HG03378 (cell line): ENCODE measurements around the gene UBE2H.
A peak's percentile ranks its signal among the peaks of the same experiment; 100 is the strongest.
"Not testable (repeated sequence)": the region's sequence is repeated elsewhere in the genome, so short reads cannot be mapped to it uniquely, and the experiment has no call there.

Experiments
- ATAC-seq: cut with Tn5 transposase; IDR thresholded peaks from one replicate; pipeline ENCODE4 v1.9.1; 2021; ENCODE audit warnings: mild to moderate bottlenecking, moderate library complexity; ENCODE audit not compliant: unreplicated experiment

UBE2H gene

DNA sequence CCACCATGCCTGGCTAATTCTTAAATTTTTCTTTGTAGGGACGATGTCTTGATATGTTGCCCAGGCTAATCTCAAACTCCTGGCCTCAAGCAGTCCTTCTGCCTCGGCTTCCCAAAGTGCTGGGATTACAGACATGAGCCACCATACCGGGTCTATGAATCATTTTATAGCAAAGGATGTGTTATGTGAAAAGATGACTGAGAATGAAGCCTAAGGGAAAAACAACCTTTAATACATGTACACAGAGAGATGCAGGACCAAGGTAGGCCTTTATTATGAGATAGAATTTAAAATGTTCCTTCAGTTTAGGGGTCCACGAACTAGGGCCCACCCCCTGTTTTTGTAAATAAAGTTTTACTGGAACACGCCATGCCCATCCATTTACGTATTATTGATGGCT, 41.0 kb downstream of the UBE2H start:
- ATAC-seq = no peak

DNA sequence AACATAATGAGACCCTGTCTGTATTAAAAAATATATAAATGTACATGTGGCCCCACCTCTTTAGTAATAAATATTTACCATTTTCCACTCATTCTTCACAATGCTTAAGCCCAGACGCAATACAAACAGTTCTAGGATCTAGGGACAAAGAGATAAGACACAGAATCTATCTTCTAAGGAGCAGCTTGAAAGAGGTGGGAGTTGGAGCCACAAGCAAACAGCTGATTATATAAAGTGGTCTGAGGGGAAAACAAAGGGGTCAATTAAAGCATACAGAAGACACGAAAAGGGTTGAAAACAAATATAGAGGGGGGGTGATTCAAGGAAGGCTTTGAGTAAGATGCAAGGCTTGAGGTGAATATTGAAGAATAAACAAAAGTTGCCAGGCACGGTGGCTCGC, 43.1 kb downstream of the UBE2H start:
- no peak for ATAC-seq

DNA sequence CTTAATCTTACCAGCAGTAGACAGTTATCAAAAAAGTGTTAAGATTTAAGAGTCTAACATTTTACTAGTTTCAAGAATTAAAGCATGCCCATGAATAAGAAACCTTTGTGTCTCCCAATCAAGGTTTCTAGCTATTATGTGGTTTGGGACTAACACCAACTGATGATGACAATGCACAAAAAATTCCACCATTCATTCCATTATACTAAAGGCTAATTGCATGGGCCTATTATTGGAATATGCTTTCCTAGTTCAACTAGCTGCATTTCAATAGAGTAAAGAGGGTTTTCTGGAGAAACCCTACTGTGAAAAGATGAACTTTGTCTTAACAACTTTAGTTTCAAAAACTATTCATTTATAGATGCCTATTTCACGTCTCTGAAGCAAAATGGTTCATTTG, 44.6 kb downstream of the UBE2H start:
- no peak for ATAC-seq

DNA sequence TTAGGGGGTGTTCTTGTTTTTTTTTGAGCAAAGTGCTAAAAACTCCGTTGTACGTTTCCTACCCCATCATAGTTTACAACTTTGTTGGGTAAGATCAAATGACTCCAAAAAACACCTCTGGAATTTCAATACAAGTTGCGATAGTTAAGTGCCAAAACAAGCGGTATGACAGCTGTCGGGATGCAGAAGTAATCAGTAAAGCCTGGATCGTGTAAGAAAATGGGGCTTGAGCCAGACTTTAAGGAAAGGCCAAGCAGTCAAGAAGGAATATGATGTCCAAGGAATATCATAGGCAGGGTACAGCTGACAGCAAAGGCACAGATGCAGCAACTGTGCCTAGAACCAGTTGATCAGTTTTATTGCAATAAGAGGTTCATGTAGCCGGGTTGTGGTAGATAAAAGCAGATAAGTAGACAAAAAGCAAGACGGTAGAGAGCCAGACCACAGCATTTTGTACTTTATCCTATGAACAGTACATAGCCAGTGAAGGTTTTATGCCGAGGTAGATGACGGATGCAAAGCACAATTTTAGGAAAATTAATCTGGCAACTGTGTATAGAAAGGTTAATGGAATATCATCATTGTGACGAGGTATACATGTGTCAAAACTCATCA, 45.5 kb downstream of the UBE2H start:
- no peak for ATAC-seq

DNA sequence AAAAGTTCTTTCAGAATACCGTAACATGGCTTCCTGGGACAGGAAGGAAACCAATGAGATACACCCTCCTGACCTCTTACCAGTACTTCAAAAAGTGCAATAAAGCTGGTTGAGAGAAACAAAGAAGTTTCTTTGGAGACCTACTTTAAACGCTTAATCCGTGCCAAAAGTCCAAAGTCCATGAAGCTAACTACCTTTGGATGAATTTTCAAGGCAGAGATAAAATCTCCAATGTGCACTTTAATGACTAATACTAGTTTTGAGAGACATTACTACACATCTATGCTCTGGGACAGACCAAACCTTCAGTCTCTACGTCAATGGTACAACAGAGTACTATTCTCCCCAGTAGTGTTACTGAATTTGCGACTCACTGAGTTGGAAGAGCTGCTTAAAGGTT, 46.1 kb downstream of the UBE2H start:
- ATAC-seq = no peak

DNA sequence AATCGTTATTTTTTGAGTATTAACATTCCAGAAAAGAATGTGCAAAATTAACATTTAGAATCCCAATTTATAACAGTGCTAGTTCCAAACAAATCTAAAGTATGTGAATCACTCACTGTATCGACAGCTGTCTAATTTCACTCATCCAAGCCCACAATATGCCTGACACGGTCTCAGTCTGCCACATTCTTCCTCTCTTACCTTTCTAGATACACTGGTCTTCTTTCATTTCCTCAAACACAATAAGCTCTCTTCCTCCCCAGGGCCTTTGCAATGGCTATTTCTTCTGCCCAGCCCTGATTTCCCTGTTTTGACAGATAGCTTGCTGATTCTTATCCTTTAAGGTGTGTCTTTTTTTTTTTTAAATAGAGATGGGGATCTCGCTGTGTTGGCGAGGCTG, 48.8 kb downstream of the UBE2H start:
- peak; percentile 62 for ATAC-seq

DNA sequence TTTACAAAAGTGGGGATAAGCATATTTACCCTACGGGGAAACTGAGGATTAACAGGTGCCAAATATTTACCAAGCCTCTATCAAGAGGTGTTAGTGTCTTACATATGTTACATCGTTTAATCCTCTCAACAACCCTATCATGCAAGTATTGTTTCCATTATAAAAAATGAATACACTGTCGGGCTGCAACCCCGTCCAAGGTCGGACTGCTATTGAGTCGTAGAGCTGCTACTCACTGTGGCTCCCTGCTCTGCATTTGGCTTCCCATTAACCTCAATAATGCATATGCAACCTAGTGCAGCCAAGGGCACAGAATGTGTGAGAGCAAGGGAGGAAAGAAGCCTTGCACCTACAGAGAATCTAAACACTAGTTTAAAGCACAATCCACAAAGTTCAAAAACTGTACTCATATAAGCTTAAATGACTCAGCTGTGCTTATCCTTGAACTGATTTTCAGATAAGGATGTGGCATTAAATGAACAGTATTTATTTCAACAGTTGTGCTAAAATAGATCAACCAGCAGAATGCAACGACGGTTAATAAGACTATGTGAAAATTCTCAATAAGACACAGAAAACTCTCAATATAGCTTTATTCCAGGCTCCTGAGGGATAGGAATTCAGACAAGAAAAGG, 49.9 kb downstream of the UBE2H start:
- no peak for ATAC-seq

DNA sequence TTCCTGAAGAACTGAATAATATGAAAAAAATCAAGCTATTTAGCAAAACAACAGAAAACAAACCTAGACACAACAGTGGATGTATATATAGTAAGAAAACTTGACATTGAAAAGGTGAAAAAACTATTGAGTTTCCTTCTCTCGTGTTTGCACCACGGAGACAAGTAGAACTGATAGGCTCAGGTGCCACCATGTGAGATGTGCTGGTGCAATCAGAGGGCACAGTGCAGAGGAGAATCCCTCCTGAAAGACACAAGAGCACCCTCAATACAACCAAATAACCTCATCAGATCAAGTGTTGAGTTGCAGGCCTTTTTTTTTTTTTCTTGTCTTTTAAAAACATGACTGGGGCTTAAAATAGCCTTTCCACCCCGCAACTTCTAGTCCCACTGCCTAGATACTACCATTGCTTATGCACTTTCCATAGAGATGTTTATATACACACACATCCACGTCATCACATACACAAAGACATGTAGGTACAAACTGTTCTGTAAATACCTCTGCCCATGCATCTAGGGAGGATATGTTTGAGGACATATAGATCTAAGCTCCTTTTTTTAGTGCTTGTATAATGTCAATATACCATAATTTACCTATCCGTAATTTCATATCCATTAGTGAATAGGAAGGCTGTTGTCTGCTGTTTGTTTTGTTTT, 54.1 kb downstream of the UBE2H start:
- no peak for ATAC-seq

DNA sequence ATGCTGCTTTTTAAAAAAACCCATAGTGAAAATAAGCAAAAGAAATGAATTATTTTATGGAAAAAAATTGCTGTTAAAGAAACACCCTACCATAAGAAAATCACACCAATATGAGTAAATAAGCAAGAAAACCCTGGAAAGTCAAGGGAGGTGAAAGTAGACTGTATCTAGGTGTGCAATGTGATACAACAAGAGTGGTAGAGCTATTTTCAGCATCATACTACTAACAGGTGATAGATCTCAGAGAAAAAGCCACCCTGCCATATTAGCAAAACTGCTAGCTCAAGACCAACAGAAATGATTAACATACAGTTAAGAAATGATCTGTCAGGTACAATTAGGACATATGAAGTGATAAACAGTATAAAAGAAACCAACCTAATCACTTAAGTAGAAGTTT, 54.8 kb downstream of the UBE2H start:
- no peak for ATAC-seq

DNA sequence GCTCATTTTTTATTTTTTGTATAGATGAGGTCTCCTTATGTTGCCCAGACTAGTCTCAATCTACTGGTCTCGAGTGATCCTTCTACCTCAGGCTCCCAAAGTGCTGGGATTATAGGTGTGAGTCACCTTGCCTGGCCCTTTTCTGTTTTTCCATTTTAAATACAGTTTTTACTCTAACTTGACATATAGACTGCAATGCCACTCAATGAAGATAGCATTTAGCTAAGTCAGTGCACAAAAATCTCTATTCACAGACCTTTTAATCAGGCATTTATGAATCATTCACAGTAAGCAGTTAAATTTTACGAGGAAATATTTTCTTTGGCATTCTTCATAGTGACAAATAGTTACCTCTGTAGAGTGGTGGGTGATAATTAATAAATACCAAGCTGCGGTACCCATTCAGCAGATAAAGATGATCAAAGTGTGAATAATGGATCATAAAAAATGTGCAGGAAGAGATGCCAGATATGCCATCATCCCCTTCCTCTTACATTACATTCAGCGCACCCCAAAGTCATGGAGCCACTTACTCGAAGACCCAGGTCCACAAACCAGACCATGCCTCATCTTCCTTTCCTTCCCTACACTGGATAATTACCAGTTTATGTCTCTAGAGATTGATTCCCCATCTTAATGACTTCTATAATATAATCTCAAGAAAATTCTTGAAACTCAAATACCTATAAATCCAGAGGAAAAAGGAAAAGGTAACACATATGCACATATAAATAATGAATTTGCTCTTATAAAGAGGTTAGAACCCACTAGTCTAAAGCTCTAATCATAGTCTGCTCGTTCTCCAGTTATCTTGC, 56.0 kb downstream of the UBE2H start:
- no peak for ATAC-seq

DNA sequence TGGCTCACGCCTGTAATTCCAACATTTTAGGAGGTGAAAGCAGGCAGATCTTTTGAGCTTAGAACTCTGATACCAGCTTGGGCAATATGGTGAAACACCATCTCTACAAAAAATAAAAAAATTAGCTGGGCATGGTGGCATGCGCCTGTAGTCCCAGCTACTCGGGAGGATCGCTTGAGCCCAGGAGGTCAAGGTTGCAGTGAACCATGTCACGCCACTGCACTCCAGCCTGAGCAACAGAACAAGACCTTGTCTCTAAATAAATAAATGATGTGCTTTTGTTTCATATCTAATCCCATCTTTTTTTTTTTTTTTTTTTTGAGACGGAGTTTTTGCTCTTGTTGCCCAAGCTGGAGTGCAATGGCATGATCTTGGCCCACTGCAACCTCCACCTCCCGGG, 58.6 kb downstream of the UBE2H start:
- not testable (repeated sequence) for ATAC-seq

DNA sequence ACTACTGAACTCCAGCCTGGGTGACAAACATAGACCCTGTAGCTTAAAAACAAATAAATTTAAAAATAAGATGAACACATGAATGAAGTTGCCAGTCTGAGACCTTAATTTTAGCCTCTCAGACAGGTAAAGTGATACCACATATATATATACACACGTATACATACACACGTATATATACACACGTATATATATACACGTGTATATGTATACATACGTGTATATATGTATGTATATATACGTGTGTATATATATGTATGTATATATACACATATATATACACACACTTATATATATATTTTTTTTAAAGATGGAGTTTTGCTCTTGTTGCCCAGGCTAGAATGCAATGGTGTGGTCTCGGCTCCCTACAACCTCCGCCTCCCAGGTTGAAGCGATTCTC, 62.7 kb downstream of the UBE2H start:
- ATAC-seq = no peak

DNA sequence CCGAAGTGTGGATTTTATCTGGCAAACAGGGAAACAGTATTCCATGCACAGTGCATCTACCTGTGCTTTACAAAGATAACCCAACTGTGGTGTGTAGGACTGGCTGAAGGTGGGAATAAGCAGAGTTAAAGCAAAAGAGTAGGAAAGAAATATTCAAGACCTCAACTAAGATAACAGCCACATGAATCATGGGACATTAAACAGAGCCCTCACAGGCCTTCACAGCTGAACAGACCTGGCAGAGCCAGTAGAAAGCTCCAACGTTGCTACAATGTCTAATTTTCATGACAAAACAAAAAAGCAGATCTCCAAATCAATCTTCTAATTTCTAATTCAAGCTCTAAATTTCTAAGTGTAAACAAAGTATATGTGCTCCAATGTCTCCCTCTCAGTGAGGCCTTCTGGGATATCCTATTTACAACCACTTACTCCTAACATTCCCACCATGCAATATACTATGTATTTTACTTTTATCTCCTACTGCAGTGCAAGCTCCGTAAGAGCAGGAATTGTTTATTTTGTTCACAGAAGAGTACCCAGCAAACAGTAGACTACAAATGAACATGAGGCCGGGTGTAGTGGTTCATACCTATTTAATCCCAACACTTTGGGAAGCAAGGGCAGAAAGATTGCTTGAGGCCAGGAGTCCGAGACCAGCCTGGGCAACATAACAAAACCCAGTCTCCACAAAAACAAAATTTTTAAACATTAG, 63.5 kb downstream of the UBE2H start:
- ATAC-seq = no peak

DNA sequence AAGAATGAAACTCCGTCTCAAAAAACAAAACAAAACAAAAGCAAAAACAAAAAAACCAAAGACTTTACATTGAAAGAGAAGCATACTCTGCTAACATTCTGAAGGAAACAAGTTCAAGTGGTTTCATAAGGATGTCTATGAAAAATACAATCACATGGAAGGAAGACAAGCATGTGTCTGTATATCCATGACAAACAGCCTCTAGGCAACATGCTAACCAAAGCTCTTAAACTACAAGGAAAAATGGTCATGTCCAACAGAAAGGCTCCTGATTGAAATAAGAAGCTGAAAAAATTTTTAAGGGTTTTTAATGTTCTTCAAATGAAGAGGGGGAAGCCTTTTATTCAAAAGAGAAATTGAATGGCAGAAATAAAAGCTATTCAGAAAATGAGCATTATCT, 64.9 kb downstream of the UBE2H start:
- no peak for ATAC-seq

DNA sequence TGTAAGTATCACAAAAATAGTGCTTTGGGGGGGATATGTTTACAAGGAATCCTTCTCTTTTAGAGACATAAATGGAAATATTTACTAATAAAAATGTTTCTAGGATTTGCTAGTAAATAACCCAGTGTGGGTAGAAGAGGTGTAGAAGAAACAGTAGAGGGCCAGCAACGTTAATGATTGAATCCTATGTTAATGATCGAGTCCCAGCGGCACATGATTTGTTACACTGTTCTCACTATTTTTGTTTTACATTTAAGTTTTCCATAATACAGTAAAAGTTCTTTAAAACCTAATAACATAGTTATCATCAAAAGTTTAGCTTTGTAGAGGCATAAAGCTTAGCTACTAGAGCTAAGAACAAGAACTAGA, 66.0 kb downstream of the UBE2H start:
- no peak for ATAC-seq

DNA sequence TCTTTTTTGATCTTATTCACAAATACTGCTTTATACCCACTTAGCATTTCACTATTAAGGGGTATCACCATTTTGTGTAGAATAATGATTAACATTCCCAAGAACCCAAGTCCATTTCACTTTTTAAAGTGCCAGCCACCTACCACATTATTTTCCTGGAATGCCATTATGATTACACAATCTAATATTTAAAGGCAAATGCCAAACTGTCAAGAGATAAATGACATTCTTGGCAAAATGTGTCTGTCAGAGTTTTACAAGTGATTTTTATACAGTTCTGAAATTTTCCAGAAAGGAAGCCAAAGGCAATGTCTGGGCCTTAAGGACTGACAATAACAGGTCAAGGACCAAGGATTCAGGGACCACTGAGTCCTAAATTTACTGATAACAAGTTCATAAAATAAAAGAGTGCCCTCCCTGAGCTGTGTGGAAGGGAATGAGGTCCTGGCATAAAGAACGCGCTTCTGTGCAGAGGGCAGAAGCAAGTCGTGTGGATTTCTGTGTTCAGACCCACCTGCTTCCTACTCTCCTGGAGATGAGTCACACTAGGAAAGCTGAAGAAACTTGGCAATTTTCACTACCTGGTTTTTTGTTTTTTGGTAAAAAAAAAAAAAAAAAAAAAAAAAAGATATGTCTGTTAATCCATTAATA, 66.5 kb downstream of the UBE2H start:
- no peak for ATAC-seq

DNA sequence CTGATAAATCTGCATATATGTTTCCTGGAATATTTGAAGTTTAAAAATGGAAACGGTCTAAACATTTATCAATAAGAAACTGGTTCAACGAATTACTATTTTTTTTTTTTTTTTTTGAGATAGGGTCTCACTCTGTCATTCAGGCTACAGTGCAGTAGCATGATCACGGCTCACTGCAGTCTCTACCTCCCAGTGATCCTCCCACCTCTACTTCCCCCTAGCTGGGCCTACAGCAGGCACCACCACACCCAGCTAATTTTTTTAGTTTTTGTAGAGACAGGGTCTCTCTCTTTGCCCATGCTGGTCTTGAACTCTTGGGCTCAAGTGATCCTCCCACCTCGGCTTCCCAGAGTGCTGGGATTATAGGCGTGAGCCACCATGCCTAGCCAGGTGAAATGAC, 68.3 kb downstream of the UBE2H start:
- no peak for ATAC-seq

DNA sequence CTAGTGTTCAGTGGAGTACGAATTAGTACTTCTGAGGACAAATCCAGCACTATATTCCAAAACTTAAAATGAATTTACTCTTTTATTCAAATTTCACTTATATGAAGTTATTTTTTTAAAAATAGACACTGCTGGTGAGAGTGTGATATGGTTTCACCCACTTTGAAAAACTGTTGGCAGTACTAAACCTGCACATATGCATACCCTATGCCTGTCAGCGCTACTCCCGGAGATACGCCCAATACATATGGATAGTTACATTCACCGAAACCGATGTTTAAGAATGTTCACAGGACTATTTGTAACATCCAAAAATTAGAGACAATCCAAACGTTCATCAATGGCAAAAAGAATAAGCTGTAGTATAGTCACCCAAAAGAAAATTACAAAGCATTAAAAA, 69.6 kb downstream of the UBE2H start:
- no peak for ATAC-seq

DNA sequence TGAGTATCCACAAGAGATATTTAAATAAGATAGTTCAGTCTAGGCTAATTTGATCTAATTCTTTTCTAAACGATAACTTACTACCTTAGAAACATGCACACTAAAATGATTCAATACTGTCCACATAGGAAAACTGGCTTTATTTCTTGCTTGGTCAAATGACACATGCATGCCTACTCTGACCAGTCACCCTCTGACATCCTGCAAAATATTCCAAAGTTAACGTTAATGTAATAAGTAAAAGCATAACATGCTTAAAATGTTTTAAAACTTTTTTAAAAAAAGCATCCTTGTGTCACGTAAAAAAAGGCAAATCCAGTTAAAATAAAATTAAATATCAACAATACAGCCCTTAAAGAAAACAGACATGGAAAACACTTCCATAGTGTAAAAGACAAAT, 70.2 kb downstream of the UBE2H start:
- no peak for ATAC-seq

DNA sequence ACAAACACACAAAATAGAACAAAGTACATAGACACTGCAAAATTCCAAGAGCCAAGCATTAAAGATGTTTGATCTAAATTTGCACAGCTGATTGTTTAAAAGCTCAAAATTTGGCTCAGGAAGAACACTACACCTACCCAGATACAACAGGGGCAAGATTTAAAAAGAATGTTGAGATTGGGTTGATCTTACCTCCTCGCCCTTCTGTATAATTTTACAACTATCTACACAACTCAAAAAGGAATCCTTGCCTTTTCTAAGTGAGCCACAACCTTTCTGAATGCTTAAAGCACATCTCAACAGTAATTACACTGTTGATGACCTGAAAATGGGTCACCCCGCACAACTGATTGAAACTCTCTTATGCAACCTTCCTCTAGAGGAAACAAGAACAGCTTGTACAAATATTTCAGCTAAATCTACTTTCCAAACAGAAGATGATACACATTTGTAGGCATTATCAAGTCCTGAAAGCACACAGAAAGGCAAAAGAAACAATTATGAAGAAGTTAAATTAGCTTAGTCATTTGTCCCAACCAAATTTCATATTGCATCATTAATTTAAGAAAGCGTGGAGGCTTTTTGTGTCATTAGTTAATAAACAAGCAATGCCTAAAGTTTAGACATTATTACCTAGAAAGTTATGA, 75.5 kb downstream of the UBE2H start:
- no peak for ATAC-seq
